ENCODE measurements around the gene DBP. TPM values are rescaled to one million over a fixed set of nuclear protein-coding genes. Genes with fewer than 3 reads are reported as not detected.

The DBP gene
- total RNA-seq, 1 donor from 2014 or later, result 8.7 TPM

GRCh38 chr19:48582168-48582567 lies 55.0 kb downstream of the DBP start:
- ATAC-seq (ENCODE audit: low read depth) (no peak), DNase-seq (no peak)
- H3K27me3 Mint-ChIP-seq, result peaks cover 2% of the 10 kb centered on the region
- POLR2A ChIA-PET, result interaction anchor here (0.6 kb wide), 1 partner anchor 17 kb away, joined by 7 read pairs; no protein-coding TSS in a partner anchor
- peaks cover 6% of the 10 kb centered on the region for H3K4me1 Mint-ChIP-seq
- no peak overlapping the region for H3K4me3 Mint-ChIP-seq
- intact Hi-C loops (cut with micrococcal nuclease), result no loop called here
- H3K9me3 Mint-ChIP-seq, result no peaks in the 10 kb centered on the region
- CTCF ChIA-PET, result interaction anchor here (1.2 to 3.1 kb wide), 4 partner anchors 75 to 315 kb away, joined by 3 to 24 read pairs (median 14); no protein-coding TSS in a partner anchor
- no peak overlapping the region for H3K27ac Mint-ChIP-seq
- no peaks in the 10 kb centered on the region for H3K36me3 Mint-ChIP-seq (ENCODE audit: low read depth)
- TF ChIP-seq CTCF (IDR thresholded peaks at IDR 0.05), result no peak

Other genes starting within 250 kb of the DBP start
- gene KDELR1, start 245.8 kb downstream of the DBP start, total RNA-seq, result 50.8 and 51.9 TPM in 2 replicates
- 0.93 and 1.2 TPM in 2 replicates for gene GRIN2D, start 243.7 kb downstream of the DBP start, total RNA-seq
- 63.4 and 71.4 TPM in 2 replicates for gene GRWD1, start 191.4 kb downstream of the DBP start, total RNA-seq
- 1.7 and 2.2 TPM in 2 replicates for gene KCNJ14, start 181.8 kb downstream of the DBP start, total RNA-seq
- gene CYTH2, start 168.0 kb downstream of the DBP start, total RNA-seq, result 35.6 and 40.5 TPM in 2 replicates
- gene LMTK3, start 125.5 kb downstream of the DBP start, total RNA-seq, result 0.60 and 0.66 TPM in 2 replicates
- not detected in 2 replicates for gene SULT2B1, start 85.2 kb downstream of the DBP start, total RNA-seq
- not detected in 2 replicates for gene SPACA4, start 30.6 kb downstream of the DBP start, total RNA-seq
- 3.5 and 5.6 TPM in 2 replicates for gene FAM83E, start 22.3 kb downstream of the DBP start, total RNA-seq
- gene RPL18, start 18.2 kb downstream of the DBP start, total RNA-seq, result 2,427 and 2,762 TPM in 2 replicates
- gene SPHK2, start 17.9 kb downstream of the DBP start, total RNA-seq, result 38.2 and 48.5 TPM in 2 replicates
- 9.5 and 10.3 TPM in 2 replicates for gene CA11, start 8.8 kb upstream of the DBP start, total RNA-seq
- gene NTN5, start 35.6 kb upstream of the DBP start, total RNA-seq, result 0.54 and 0.71 TPM in 2 replicates
- not detected in 2 replicates for gene FUT2, start 58.6 kb upstream of the DBP start, total RNA-seq
- 0.37 and 0.78 TPM in 2 replicates for gene MAMSTR, start 82.3 kb upstream of the DBP start, total RNA-seq
- 0.07 and 0.12 TPM in 2 replicates for gene RASIP1, start 103.2 kb upstream of the DBP start, total RNA-seq
- not detected in 2 replicates for gene IZUMO1, start 109.5 kb upstream of the DBP start, total RNA-seq
- not detected in 2 replicates for gene FUT1, start 115.3 kb upstream of the DBP start, total RNA-seq
- not detected in 2 replicates for gene FGF21, start 118.1 kb upstream of the DBP start, total RNA-seq
- 44.0 and 47.8 TPM in 2 replicates for gene BCAT2, start 173.7 kb upstream of the DBP start, total RNA-seq
- gene HSD17B14, start 199.1 kb upstream of the DBP start, total RNA-seq, result 2.6 and 2.8 TPM in 2 replicates
- gene PLEKHA4, start 231.2 kb upstream of the DBP start, total RNA-seq, result 5.7 and 6.4 TPM in 2 replicates
- 115 and 123 TPM in 2 replicates for gene PPP1R15A, start 235.0 kb upstream of the DBP start, total RNA-seq